Loucy (cell line): ENCODE results near the gene UFD1.

Experiments
- H2AFZ ChIP-seq: fragments of 200-600 bp; sonication (generic); 2 replicates; pipeline ENCODE4 v1.6.0; 2016; ENCODE audit warnings: antibody characterized with exemption, mild to moderate bottlenecking, low read length, moderate library complexity
- H3F3A ChIP-seq: fragments of 200-600 bp; 2 replicates; pipeline ENCODE4 v1.6.0; 2016; ENCODE audit warnings: antibody characterized with exemption, low read depth, mild to moderate bottlenecking
- H3K27me3 ChIP-seq: fragments of 200-600 bp; sonication (generic); 2 replicates; pipeline ENCODE4 v1.6.1; 2014; ENCODE audit warnings: low read length, mild to moderate bottlenecking; ENCODE audit not compliant: insufficient read depth, poor library complexity, severe bottlenecking
- H3K36me3 ChIP-seq: fragments of 200-600 bp; sonication (generic); 2 replicates; pipeline ENCODE4 v1.6.1; 2016; ENCODE audit warnings: low read length; ENCODE audit not compliant: insufficient read depth
- H3K4me1 ChIP-seq: fragments of 200-600 bp; sonication (generic); 2 replicates; pipeline ENCODE4 v1.5.1; 2014; ENCODE audit warnings: low read length, mild to moderate bottlenecking; ENCODE audit not compliant: insufficient read depth, poor library complexity, severe bottlenecking
- H3K4me2 ChIP-seq: fragments of 200-600 bp; sonication (generic); 2 replicates; pipeline ENCODE4 v1.6.0; 2014; ENCODE audit warnings: antibody characterized with exemption, low read length, low read depth, mild to moderate bottlenecking; ENCODE audit not compliant: poor library complexity, severe bottlenecking
- H3K4me3 ChIP-seq: fragments of 200-600 bp; sonication (generic); 2 replicates; pipeline ENCODE4 v1.5.1; 2014; ENCODE audit warnings: low read length, mild to moderate bottlenecking, mixed read lengths; ENCODE audit not compliant: poor library complexity, severe bottlenecking
- H3K79me2 ChIP-seq: fragments of 200-600 bp; sonication (generic); 2 replicates; pipeline ENCODE4 v1.6.1; 2014; ENCODE audit warnings: low read length; ENCODE audit not compliant: insufficient read depth
- H3K9ac ChIP-seq: fragments of 200-600 bp; sonication (generic); 2 replicates; pipeline ENCODE4 v1.6.0; 2014; ENCODE audit warnings: mild to moderate bottlenecking, low read depth, low read length, moderate library complexity; ENCODE audit not compliant: poor library complexity, severe bottlenecking
- H3K9me2 ChIP-seq: fragments of 200-600 bp; sonication (generic); replicated peaks from 2 replicates; pipeline ENCODE4 v1.6.1; 2016; ENCODE audit warnings: low read depth, low read length, mixed read lengths
- H3K9me3 ChIP-seq: fragments of 200-600 bp; sonication (generic); 2 replicates; pipeline ENCODE4 v1.6.1; 2014; ENCODE audit warnings: mild to moderate bottlenecking, antibody characterized with exemption, low read length, low read depth; ENCODE audit not compliant: insufficient read depth
- H4K20me1 ChIP-seq: fragments of 200-600 bp; sonication (generic); 2 replicates; pipeline ENCODE4 v1.6.0; 2014; ENCODE audit warnings: antibody characterized with exemption, low read length, mild to moderate bottlenecking; ENCODE audit not compliant: insufficient read depth, poor library complexity, severe bottlenecking
- EZH2phosphoT487 ChIP-seq: fragments of 200-600 bp; IDR thresholded peaks from 2 replicates; pipeline ENCODE4 v1.6.1; 2018; ENCODE audit warnings: antibody characterized with exemption, mild to moderate bottlenecking, moderate library complexity, borderline replicate concordance
- TF ChIP-seq, protein P1 (sequence below): fragments of 200-600 bp; sonication (generic); conservative IDR thresholded peaks from 2 replicates; pipeline ENCODE4 v1.5.1; 2014; ENCODE audit warnings: mild to moderate bottlenecking, antibody characterized with exemption, low read length

The UFD1 gene

DNA sequence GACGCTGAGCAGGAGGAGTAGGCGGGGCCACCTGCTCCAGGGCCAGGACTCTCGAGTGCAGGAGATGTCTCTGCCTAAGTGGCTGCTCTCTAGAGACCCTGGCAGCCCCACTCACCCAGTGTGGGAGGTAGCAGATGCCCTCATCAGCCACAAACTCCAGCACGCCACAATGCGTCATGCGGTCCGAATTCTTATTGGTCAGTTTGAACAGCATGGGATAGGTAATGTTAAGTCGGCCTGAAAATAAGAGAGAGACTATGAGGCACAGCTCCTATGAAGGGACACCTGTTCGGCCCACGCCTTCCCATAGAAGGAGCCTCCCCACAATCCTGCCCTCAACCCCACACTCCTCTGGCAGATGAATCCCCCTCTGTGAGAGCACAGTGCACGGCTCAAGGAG is 7.4 kb downstream of the UFD1 start:
- TF ChIP-seq, protein P1, sequence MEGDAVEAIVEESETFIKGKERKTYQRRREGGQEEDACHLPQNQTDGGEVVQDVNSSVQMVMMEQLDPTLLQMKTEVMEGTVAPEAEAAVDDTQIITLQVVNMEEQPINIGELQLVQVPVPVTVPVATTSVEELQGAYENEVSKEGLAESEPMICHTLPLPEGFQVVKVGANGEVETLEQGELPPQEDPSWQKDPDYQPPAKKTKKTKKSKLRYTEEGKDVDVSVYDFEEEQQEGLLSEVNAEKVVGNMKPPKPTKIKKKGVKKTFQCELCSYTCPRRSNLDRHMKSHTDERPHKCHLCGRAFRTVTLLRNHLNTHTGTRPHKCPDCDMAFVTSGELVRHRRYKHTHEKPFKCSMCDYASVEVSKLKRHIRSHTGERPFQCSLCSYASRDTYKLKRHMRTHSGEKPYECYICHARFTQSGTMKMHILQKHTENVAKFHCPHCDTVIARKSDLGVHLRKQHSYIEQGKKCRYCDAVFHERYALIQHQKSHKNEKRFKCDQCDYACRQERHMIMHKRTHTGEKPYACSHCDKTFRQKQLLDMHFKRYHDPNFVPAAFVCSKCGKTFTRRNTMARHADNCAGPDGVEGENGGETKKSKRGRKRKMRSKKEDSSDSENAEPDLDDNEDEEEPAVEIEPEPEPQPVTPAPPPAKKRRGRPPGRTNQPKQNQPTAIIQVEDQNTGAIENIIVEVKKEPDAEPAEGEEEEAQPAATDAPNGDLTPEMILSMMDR = no peak
- no peak for TF ChIP-seq EZH2phosphoT487

DNA sequence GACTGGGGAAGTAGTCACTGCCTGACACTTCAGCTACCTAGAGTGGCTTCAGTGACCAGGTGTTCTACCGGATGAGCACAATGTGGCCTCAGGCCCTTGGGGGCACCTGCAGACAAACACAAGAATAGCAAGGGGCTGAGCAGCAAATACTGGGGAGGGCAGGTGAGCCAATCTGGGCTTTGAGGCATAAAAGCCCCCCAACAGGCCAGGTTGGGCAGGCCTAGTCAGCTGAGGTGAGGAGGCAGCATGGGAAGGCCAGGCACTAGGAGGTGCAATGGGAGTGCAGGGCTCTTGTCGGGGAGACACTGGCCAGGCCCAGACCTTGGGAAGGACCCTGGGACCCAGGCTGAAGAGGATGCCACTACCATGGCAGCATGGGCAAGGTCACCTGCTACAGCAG is 9.0 kb downstream of the UFD1 start:
- no peaks in the 10 kb centered on the region for H3K9me3 ChIP-seq
- H3K36me3 ChIP-seq = peaks cover 84% of the 10 kb centered on the region; the same call in 1 of the 2 replicates
- no peak overlapping the region for H2AFZ ChIP-seq
- H3K9ac ChIP-seq = no peak overlapping the region
- H3K4me2 ChIP-seq = no peak overlapping the region
- H3K79me2 ChIP-seq = peaks cover 5% of the 10 kb centered on the region
- no peaks in the 10 kb centered on the region for H3F3A ChIP-seq
- H3K9me2 ChIP-seq = no peaks in the 10 kb centered on the region
- H3K4me1 ChIP-seq = no peaks in the 10 kb centered on the region
- no peaks in the 10 kb centered on the region for H4K20me1 ChIP-seq
- no peak overlapping the region for H3K4me3 ChIP-seq
- TF ChIP-seq, protein P1 = no peak
- TF ChIP-seq EZH2phosphoT487 = no peak
- no peaks in the 10 kb centered on the region for H3K27me3 ChIP-seq

More for the DNA sequence above, 7.4 kb downstream of the UFD1 start:
- Histone ChIP-seq H3F3A (no peaks in the 10 kb centered on the region), H3K27me3 (no peaks in the 10 kb centered on the region), H3K9me3 (no peaks in the 10 kb centered on the region), H2AFZ (no peak overlapping the region), H3K9me2 (no peaks in the 10 kb centered on the region), H3K4me1 (peaks cover 8% of the 10 kb centered on the region), H3K9ac (no peak overlapping the region), H4K20me1 (peaks cover 4% of the 10 kb centered on the region), H3K4me2 (no peak overlapping the region), H3K79me2 (peaks cover 21% of the 10 kb centered on the region), H3K36me3 (peaks cover 68% of the 10 kb centered on the region; the same call in 1 of the 2 replicates), H3K4me3 (no peak overlapping the region)

DNA sequence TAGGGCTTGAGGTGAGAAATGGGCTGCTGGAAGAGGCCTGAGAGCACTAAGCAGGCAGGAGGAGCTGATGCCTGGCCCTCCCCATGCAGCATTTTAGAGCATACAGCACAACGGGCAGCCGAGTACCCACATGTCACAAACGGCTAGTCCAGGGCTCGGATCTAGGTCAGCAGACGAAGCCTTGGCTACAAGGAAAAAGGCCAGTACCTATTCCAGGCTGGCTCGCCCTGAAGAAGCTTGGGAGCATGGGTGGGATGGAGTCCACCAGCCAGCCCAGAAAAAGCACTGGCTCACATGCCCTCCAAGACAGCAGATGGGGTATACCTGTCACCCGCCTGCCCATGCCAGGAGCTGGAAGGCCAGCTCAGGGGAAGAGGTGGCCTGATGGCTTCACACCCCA is 9.6 kb downstream of the UFD1 start:
- Histone ChIP-seq H3K36me3 (peaks cover 90% of the 10 kb centered on the region; the same call in 1 of the 2 replicates), H3K9me3 (no peaks in the 10 kb centered on the region), H3K9me2 (no peaks in the 10 kb centered on the region), H3K4me3 (no peak overlapping the region), H3K9ac (no peak overlapping the region), H3K4me1 (no peaks in the 10 kb centered on the region), H4K20me1 (no peaks in the 10 kb centered on the region), H3K79me2 (no peaks in the 10 kb centered on the region), H3K27me3 (no peaks in the 10 kb centered on the region), H3F3A (no peaks in the 10 kb centered on the region), H2AFZ (no peak overlapping the region), H3K4me2 (no peak overlapping the region)
- TF ChIP-seq, protein P1 = no peak
- TF ChIP-seq EZH2phosphoT487 = no peak
